ENCODE measurements around the gene ADARB1. TPM values are rescaled to one million over a fixed set of nuclear protein-coding genes. Genes with fewer than 3 reads are reported as not detected.

The ADARB1 gene
- polyA plus RNA-seq, 1 experiment = 25.3 TPM

DNA sequence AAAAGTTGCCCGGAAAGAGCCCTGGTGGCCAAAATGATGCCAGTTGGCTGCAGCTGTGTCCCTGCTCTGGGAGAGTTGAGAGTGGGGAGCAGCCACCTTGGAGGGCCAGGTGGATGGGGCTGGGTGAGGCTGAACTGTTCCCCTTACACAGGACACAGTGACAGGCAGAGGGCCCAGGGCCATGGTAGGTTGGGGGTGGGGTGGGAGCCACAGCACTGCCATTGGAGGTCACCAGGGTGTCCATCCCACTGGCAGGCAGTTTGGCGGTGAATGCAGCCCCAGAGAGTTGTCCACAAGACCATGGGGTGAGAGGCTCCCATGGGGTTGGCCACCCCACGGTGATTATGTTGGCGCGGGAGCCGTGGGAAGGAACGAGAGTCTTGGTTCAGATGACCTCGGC is 125.7 kb downstream of the ADARB1 start:
- ChIA-PET POLR2A (no interaction called here), CTCF (no interaction called here)
- DNase-seq (ENCODE audit: low read depth, low spot score) = no peak
- H3K4me3 ChIP-seq (ENCODE audit: low read depth, low read length) = no peak overlapping the region
- no peak overlapping the region for H3K27ac ChIP-seq (ENCODE audit: low read depth, low read length)
- TF ChIP-seq, protein P1, sequence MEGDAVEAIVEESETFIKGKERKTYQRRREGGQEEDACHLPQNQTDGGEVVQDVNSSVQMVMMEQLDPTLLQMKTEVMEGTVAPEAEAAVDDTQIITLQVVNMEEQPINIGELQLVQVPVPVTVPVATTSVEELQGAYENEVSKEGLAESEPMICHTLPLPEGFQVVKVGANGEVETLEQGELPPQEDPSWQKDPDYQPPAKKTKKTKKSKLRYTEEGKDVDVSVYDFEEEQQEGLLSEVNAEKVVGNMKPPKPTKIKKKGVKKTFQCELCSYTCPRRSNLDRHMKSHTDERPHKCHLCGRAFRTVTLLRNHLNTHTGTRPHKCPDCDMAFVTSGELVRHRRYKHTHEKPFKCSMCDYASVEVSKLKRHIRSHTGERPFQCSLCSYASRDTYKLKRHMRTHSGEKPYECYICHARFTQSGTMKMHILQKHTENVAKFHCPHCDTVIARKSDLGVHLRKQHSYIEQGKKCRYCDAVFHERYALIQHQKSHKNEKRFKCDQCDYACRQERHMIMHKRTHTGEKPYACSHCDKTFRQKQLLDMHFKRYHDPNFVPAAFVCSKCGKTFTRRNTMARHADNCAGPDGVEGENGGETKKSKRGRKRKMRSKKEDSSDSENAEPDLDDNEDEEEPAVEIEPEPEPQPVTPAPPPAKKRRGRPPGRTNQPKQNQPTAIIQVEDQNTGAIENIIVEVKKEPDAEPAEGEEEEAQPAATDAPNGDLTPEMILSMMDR (IDR thresholded peaks at IDR 0.05; ENCODE audit: low read depth, low read length) = no peak
- H3K9me3 ChIP-seq (ENCODE audit: control insufficient read depth, insufficient read depth, low read length) = no peaks in the 10 kb centered on the region; the same call in 1 of the 2 replicates
- H3K27me3 ChIP-seq (ENCODE audit: control insufficient read depth, insufficient read depth, low read length) = no peaks in the 10 kb centered on the region

DNA sequence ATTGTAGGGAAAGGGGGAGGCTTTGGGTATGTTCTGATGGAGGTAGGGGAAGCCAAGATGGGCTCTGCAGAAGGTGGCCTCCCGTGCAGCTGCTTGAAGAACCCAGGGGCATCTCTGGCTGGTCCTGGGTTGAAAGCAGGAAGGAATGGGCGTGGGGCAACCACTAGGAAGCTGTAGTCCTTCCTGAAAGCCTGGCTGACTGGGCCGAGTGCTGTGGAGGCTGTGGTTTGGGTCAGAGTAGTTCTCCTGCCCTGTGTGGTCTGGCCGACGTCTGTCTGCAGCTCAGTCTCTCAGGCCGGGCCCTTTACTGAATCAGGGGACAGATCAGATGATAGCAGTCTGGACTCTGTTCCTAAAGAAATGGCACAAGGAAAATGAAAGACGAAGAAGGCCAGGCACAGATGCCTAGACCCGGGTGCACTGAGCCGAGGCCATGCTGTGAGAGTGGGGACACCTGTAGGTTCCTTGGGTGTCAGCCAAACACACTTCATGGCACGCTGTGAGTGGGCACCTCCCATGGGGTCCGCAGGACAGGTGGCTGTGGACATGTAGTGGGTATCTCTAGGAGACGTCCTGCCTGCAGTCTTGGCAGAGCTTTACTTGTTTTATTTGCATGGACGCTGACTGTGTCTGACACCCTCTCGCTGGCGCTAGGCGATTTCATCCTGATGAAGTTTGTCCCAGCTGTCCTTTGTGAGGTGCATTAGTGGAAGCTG is 126.4 kb downstream of the ADARB1 start:
- Histone ChIP-seq H3K27me3 (ENCODE audit: control insufficient read depth, insufficient read depth, low read length) (no peaks in the 10 kb centered on the region), H3K9me3 (ENCODE audit: control insufficient read depth, insufficient read depth, low read length) (no peaks in the 10 kb centered on the region; the same call in 1 of the 2 replicates), H3K27ac (ENCODE audit: low read depth, low read length) (no peak overlapping the region), H3K4me3 (ENCODE audit: low read depth, low read length) (no peak overlapping the region)
- TF ChIP-seq, protein P1 (IDR thresholded peaks at IDR 0.05; ENCODE audit: low read depth, low read length) = no peak
- CTCF ChIA-PET = no interaction called here
- POLR2A ChIA-PET = no interaction called here
- DNase-seq (ENCODE audit: low read depth, low spot score) = no peak

- TF ChIP-seq, protein P1 (IDR thresholded peaks at IDR 0.05; ENCODE audit: low read depth, low read length) = no peak
- H3K9me3 ChIP-seq (ENCODE audit: control insufficient read depth, insufficient read depth, low read length) = no peaks in the 10 kb centered on the region; the same call in 1 of the 2 replicates
- H3K27ac ChIP-seq (ENCODE audit: low read depth, low read length) = no peak overlapping the region
- no peaks in the 10 kb centered on the region for H3K27me3 ChIP-seq (ENCODE audit: control insufficient read depth, insufficient read depth, low read length)
- H3K4me3 ChIP-seq (ENCODE audit: low read depth, low read length) = no peak overlapping the region
- no peak for DNase-seq (ENCODE audit: low read depth, low spot score)
- POLR2A ChIA-PET = no interaction called here
- CTCF ChIA-PET = no interaction called here
Measured at GRCh38 chr21:45202344-45202743, 128.0 kb downstream of the ADARB1 start.

- no peak for DNase-seq (ENCODE audit: low read depth, low spot score)
- TF ChIP-seq, protein P1 (IDR thresholded peaks at IDR 0.05; ENCODE audit: low read depth, low read length) = no peak
- no peaks in the 10 kb centered on the region for H3K27me3 ChIP-seq (ENCODE audit: control insufficient read depth, insufficient read depth, low read length)
- ChIA-PET CTCF (no interaction called here), POLR2A (no interaction called here)
- H3K4me3 ChIP-seq (ENCODE audit: low read depth, low read length) = no peak overlapping the region
- no peaks in the 10 kb centered on the region; the same call in 1 of the 2 replicates for H3K9me3 ChIP-seq (ENCODE audit: control insufficient read depth, insufficient read depth, low read length)
- no peak overlapping the region for H3K27ac ChIP-seq (ENCODE audit: low read depth, low read length)
Measured at GRCh38 chr21:45202889-45203288, 128.5 kb downstream of the ADARB1 start.

GRCh38 chr21:45203983-45204382 is 129.6 kb downstream of the ADARB1 start:
- TF ChIP-seq, protein P1 (IDR thresholded peaks at IDR 0.05; ENCODE audit: low read depth, low read length) = no peak
- POLR2A ChIA-PET = no interaction called here
- Histone ChIP-seq H3K27ac (ENCODE audit: low read depth, low read length) (no peak overlapping the region), H3K27me3 (ENCODE audit: control insufficient read depth, insufficient read depth, low read length) (no peaks in the 10 kb centered on the region), H3K9me3 (ENCODE audit: control insufficient read depth, insufficient read depth, low read length) (no peaks in the 10 kb centered on the region; the same call in 1 of the 2 replicates), H3K4me3 (ENCODE audit: low read depth, low read length) (no peak overlapping the region)
- DNase-seq (ENCODE audit: low read depth, low spot score) = no peak
- CTCF ChIA-PET = no interaction called here

Data from AG04450 (cell line).